Measurements from ENCODE around the gene GPR160. TPM values are rescaled to one million over a fixed set of nuclear protein-coding genes. Genes with fewer than 3 reads are reported as not detected.
"Not testable (repeated sequence)": the region's sequence is repeated elsewhere in the genome, so short reads cannot be mapped to it uniquely, and the experiment has no call there.

Gene GPR160
- total and polyA plus RNA-seq, 7 experiments from 2014 or later: 6.1 to 44.3 (median 17.1) TPM

DNA sequence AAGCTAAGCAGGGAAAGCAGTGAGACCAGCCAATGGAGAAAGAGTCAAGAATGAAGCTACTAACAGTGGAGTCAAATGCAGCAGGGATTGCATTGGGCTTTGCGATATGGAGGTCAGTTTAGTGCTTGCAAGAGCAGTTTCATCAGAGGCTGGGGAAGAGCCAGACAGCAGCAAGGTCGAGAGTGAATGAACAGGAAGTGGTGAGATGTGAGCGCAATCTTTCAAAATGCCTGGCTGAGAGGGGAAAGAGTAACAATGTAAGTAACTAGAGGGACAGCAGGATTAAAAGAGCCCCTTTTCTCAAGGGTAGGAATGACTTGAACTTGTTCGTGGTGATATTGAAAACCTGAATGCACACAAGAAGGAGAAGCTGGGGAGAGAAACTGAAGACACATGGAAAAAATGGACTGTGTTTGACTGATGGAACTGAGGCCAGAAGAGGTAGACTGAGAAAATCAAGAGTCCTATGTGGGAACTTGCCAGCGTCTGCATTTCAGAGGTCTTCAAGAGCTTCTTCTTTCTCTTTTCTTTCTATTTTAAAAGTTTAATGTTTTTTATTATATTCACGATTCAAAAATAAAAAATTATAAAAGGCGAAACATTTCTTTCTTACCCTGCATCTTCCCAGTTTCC, 30.6 kb upstream of the GPR160 start:
- Histone ChIP-seq H3K27ac (ENCODE audit: low read depth, low read length) (peak overlapping the region; percentile 19), H3K9me3 (ENCODE audit: control insufficient read depth in 2 of 3, low read length in 3 of 3) (no peaks in the 10 kb centered on the region), H3K4me1 (ENCODE audit: control insufficient read depth in 2 of 2, insufficient read depth in 2 of 2, low read length in 2 of 2) (peaks cover 4 to 34% of the 10 kb centered on the region in 2 donors), H3K4me3 (ENCODE audit: low read length) (no peak overlapping the region), H3K27me3 (ENCODE audit: control insufficient read depth in 2 of 2, insufficient read depth in 2 of 2, low read length in 2 of 2) (no peaks in the 10 kb centered on the region), H3K36me3 (ENCODE audit: control insufficient read depth in 2 of 3, insufficient read depth in 3 of 3, low read length in 3 of 3) (no peaks in the 10 kb centered on the region)
- intact Hi-C loops (cut with micrococcal nuclease): loop anchor here (1.0 to 2.0 kb wide), 4 partner anchors 14 to 40 kb away; partner anchors contain the start of gene GPR160 (in 1 of the 2)
- Mint-ChIP-seq H3K4me1 (peaks cover 32 to 64% (median 50%) of the 10 kb centered on the region in 7 donors), H3K9me3 (peaks cover 0 to 4% (median 0%) of the 10 kb centered on the region in 11 donors), H3K4me3 (peak overlapping the region; percentile 38 to 76 (median 64)), H3K36me3 (peaks cover 0 to 5% (median 0%) of the 10 kb centered on the region in 5 donors), H3K27ac (peak overlapping the region; percentile 26 to 91 (median 78)), H3K27me3 (peaks cover 0 to 2% (median 0%) of the 10 kb centered on the region in 5 donors)
- peak in 8 of 9 donors; percentile 27 to 61 (median 48) for DNase-seq
- ChIA-PET CTCF (interaction anchor here (0.7 to 1.5 kb wide), 5 partner anchors 15 to 40 kb away, joined by 3 to 7 read pairs (median 4); partner anchors contain the start of gene SEC62), POLR2A (interaction anchor here (0.6 to 8.5 kb wide), 13 partner anchors 9 to 244 kb away, joined by 3 to 44 read pairs (median 5); partner anchors contain the start of genes GPR160 and SEC62)
- peak; percentile 88 for ATAC-seq

DNA sequence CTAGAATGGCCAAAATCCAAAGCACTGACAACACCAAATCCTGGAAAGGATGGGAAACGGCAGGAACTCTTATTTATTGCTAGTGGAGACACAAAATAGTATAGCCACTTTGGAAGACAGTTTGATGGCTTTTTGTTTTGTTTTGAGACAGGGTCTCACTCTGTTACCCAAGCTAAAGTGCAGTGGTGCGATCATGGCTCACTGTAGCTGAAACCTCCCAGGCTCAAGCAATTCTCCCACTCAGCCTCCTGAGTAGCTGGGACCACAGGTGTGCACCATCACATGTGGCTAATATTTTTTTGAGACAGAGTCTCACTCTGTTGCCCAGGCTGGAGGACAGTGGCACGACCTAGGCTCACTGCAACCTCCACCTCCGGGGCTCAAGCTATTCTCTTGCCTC, 27.3 kb upstream of the GPR160 start:
- peaks cover 0 to 2% (median 0%) of the 10 kb centered on the region in 5 donors for H3K27me3 Mint-ChIP-seq
- no peak overlapping the region for H3K4me3 ChIP-seq (ENCODE audit: low read length)
- DNase-seq: no peak
- H3K9me3 ChIP-seq (ENCODE audit: control insufficient read depth in 2 of 3, low read length in 3 of 3): no peaks in the 10 kb centered on the region
- no peak overlapping the region for H3K4me3 Mint-ChIP-seq
- intact Hi-C loops (cut with micrococcal nuclease): no loop called here
- H3K4me1 Mint-ChIP-seq: peaks cover 16 to 36% (median 24%) of the 10 kb centered on the region in 7 donors
- CTCF ChIA-PET: no interaction called here
- no peak for ATAC-seq
- H3K27ac ChIP-seq (ENCODE audit: low read depth, low read length): no peak overlapping the region
- H3K4me1 ChIP-seq (ENCODE audit: control insufficient read depth in 2 of 2, insufficient read depth in 2 of 2, low read length in 2 of 2): peaks cover 0 to 14% of the 10 kb centered on the region in 2 donors
- H3K36me3 ChIP-seq (ENCODE audit: control insufficient read depth in 2 of 3, insufficient read depth in 3 of 3, low read length in 3 of 3): no peaks in the 10 kb centered on the region
- H3K36me3 Mint-ChIP-seq: peaks cover 0 to 5% (median 0%) of the 10 kb centered on the region in 5 donors
- H3K27me3 ChIP-seq (ENCODE audit: control insufficient read depth in 2 of 2, insufficient read depth in 2 of 2, low read length in 2 of 2): no peaks in the 10 kb centered on the region
- peaks cover 0 to 4% (median 0%) of the 10 kb centered on the region in 11 donors for H3K9me3 Mint-ChIP-seq
- POLR2A ChIA-PET: interaction anchor here (3.9 kb wide), 1 partner anchor 10 kb away, joined by 15 read pairs; no protein-coding TSS in a partner anchor
- no peak overlapping the region for H3K27ac Mint-ChIP-seq

DNA sequence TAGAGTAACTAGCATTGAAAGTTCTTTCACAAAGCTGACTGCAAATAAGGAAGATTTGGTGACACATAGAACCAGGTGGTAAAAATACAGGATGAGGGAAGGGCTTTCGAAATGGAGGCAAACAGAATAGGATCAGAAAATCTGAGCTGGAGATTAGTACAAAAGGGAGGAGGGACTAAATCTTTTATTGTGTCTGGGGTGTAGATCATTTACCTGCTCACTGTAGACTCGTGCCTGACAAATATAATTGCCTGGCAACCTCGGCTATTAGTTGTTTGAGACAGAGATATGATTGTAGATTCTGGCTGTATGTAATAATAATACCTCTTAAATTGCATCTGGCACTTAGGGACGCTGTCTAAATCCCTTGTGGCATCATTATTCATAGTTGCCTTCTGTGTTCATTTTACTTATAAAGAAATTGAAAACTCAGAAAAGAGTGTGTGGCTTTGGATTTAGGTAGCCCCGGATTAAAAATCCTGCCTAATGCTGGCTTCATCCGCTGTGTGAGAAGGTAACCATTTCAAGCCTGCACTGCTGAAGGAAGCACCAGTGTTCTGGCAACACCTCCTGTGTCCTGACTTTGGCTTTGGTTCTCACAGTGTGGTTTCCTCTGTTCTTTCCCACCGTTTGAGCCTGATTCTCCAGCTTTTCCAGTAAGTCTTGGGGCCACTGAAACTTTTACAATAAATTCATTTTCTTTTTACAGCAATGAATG, 25.0 kb upstream of the GPR160 start:
- peaks cover 0 to 10% (median 0%) of the 10 kb centered on the region in 5 donors for H3K27me3 Mint-ChIP-seq
- intact Hi-C loops (cut with micrococcal nuclease): no loop called here
- Histone ChIP-seq H3K27ac (ENCODE audit: low read depth, low read length) (no peak overlapping the region), H3K27me3 (ENCODE audit: control insufficient read depth in 2 of 2, insufficient read depth in 2 of 2, low read length in 2 of 2) (no peaks in the 10 kb centered on the region), H3K4me3 (ENCODE audit: low read length) (no peak overlapping the region), H3K4me1 (ENCODE audit: control insufficient read depth in 2 of 2, insufficient read depth in 2 of 2, low read length in 2 of 2) (no peaks in the 10 kb centered on the region), H3K36me3 (ENCODE audit: control insufficient read depth in 2 of 3, insufficient read depth in 3 of 3, low read length in 3 of 3) (no peaks in the 10 kb centered on the region), H3K9me3 (ENCODE audit: control insufficient read depth in 2 of 3, low read length in 3 of 3) (no peaks in the 10 kb centered on the region)
- DNase-seq (no peak), ATAC-seq (no peak)
- CTCF ChIA-PET: no interaction called here
- peaks cover 0 to 30% (median 13%) of the 10 kb centered on the region in 7 donors for H3K4me1 Mint-ChIP-seq
- H3K27ac Mint-ChIP-seq: no peak overlapping the region
- no peaks in the 10 kb centered on the region for H3K36me3 Mint-ChIP-seq
- POLR2A ChIA-PET: interaction anchor here (1.8 to 3.9 kb wide), 2 partner anchors 8 to 24 kb away, joined by 4 to 15 read pairs; partner anchors contain the start of gene GPR160
- H3K9me3 Mint-ChIP-seq: peaks cover 0 to 1% (median 0%) of the 10 kb centered on the region in 11 donors
- H3K4me3 Mint-ChIP-seq: no peak overlapping the region

DNA sequence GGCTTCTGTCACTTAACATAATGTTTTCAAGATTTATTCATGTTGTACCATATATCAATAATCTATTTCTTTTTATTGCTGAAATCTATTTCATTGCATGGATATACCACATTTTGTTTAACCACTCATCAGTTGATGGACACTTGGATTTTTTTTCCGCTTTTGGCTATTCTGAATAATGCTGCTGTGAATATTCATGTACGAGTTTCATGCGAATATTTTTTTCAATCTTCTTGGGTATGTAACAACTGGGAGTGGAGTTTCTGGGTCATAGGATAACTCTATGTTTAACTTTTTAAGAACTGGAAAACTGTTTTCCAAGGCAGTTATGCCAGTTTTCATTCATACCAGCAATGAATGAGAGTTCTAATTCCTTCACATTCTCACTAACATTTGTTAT, 21.7 kb upstream of the GPR160 start:
- no peak overlapping the region for H3K4me3 Mint-ChIP-seq
- intact Hi-C loops (cut with micrococcal nuclease): no loop called here
- H3K4me1 Mint-ChIP-seq: peaks cover 3 to 37% (median 18%) of the 10 kb centered on the region in 7 donors
- POLR2A ChIA-PET: interaction anchor here (2.7 kb wide), 1 partner anchor 9 kb away, joined by 15 read pairs; no protein-coding TSS in a partner anchor
- H3K27ac Mint-ChIP-seq: no peak overlapping the region
- peaks cover 0 to 9% of the 10 kb centered on the region in 2 donors for H3K4me1 ChIP-seq (ENCODE audit: control insufficient read depth in 2 of 2, insufficient read depth in 2 of 2, low read length in 2 of 2)
- DNase-seq (no peak), ATAC-seq (no peak)
- CTCF ChIA-PET: interaction anchor here (1.0 kb wide), 1 partner anchor 18 kb away, joined by 3 read pairs; no protein-coding TSS in a partner anchor
- H3K27ac ChIP-seq (ENCODE audit: low read depth, low read length): no peak overlapping the region
- no peaks in the 10 kb centered on the region for H3K36me3 ChIP-seq (ENCODE audit: control insufficient read depth in 2 of 3, insufficient read depth in 3 of 3, low read length in 3 of 3)
- no peaks in the 10 kb centered on the region for H3K36me3 Mint-ChIP-seq
- no peaks in the 10 kb centered on the region for H3K9me3 ChIP-seq (ENCODE audit: control insufficient read depth in 2 of 3, low read length in 3 of 3)
- peaks cover 0 to 13% (median 0%) of the 10 kb centered on the region in 5 donors for H3K27me3 Mint-ChIP-seq
- peaks cover 0 to 1% (median 0%) of the 10 kb centered on the region in 11 donors for H3K9me3 Mint-ChIP-seq
- H3K4me3 ChIP-seq (ENCODE audit: low read length): no peak overlapping the region
- no peaks in the 10 kb centered on the region for H3K27me3 ChIP-seq (ENCODE audit: control insufficient read depth in 2 of 2, insufficient read depth in 2 of 2, low read length in 2 of 2)

DNA sequence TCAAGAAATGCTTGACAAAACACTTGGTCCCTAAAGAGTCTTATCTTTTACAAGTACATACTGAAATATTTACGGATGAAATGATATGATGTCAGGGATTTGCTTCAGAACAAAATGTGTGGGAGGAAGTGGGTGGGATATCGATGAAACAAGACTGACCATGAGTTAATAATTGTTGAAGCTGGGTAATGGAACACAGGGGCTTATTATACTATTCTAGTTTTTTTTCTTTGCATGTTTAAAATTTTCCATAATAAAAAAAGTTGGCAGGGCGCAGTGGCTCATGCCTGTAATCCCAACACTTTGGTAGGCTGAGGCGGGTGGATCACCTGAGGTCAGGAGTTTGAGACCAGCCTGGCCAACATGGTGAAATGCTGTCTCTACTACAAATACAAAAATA, 18.5 kb upstream of the GPR160 start:
- H3K4me3 Mint-ChIP-seq; H3K4me1 ChIP-seq (ENCODE audit: control insufficient read depth in 2 of 2, insufficient read depth in 2 of 2, low read length in 2 of 2); H3K27ac ChIP-seq (ENCODE audit: low read depth, low read length); H3K36me3 Mint-ChIP-seq; H3K9me3 Mint-ChIP-seq; H3K4me3 ChIP-seq (ENCODE audit: low read length); ATAC-seq; H3K9me3 ChIP-seq (ENCODE audit: control insufficient read depth in 2 of 3, low read length in 3 of 3); H3K27me3 ChIP-seq (ENCODE audit: control insufficient read depth in 2 of 2, insufficient read depth in 2 of 2, low read length in 2 of 2); H3K27ac Mint-ChIP-seq; intact Hi-C loops (cut with micrococcal nuclease); H3K36me3 ChIP-seq (ENCODE audit: control insufficient read depth in 2 of 3, insufficient read depth in 3 of 3, low read length in 3 of 3); DNase-seq: not testable (repeated sequence)
- POLR2A ChIA-PET: interaction anchor here (0.7 to 6.2 kb wide), 5 partner anchors 13 to 65 kb away, joined by 3 to 37 read pairs (median 4); partner anchors contain the start of gene SEC62
- Mint-ChIP-seq H3K27me3 (peaks cover 0 to 15% (median 0%) of the 10 kb centered on the region in 5 donors), H3K4me1 (peaks cover 4 to 53% (median 26%) of the 10 kb centered on the region in 7 donors)
- CTCF ChIA-PET: interaction anchor here (0.6 to 2.7 kb wide), 2 partner anchors 11 to 14 kb away, joined by 3 to 9 read pairs; no protein-coding TSS in a partner anchor

DNA sequence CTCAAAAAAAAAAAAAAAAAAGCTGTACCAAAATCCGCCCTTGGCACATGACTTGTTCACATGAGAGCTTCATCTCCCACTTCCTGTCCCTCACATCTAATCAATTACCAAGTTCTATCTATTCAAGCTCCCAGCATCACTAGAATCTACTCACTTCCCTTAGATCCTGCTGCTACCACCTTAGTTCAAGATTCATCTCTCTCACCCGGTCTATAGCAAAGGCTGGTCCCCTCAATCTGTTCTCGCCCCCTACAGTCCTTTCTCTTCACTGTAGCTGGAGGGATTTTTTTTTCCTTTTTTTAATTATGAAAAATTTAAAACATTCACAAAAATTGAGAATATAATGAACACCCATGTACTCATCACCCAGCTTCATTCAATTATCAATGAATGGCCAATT, 16.7 kb upstream of the GPR160 start:
- ATAC-seq: peak; percentile 61
- ChIA-PET CTCF (interaction anchor here (0.6 to 2.7 kb wide), 14 partner anchors 8 to 159 kb away, joined by 3 to 10 read pairs (median 3); partner anchors contain the start of gene GPR160), POLR2A (interaction anchor here (0.6 to 6.2 kb wide), 15 partner anchors 10 to 254 kb away, joined by 3 to 37 read pairs (median 5); partner anchors contain the start of genes GPR160, MYNN and SEC62)
- H3K36me3 Mint-ChIP-seq: peaks cover 0 to 4% (median 0%) of the 10 kb centered on the region in 5 donors
- H3K4me3 Mint-ChIP-seq: peak overlapping the region in 7 of 10 donors; percentile 3 to 71 (median 42)
- H3K27me3 Mint-ChIP-seq: peaks cover 0 to 17% (median 0%) of the 10 kb centered on the region in 5 donors
- H3K36me3 ChIP-seq (ENCODE audit: control insufficient read depth in 2 of 3, insufficient read depth in 3 of 3, low read length in 3 of 3): no peaks in the 10 kb centered on the region
- H3K4me1 ChIP-seq (ENCODE audit: control insufficient read depth in 2 of 2, insufficient read depth in 2 of 2, low read length in 2 of 2): peaks cover 0 to 9% of the 10 kb centered on the region in 2 donors
- peak overlapping the region in 8 of 9 donors; percentile 18 to 92 (median 73) for H3K27ac Mint-ChIP-seq
- H3K4me3 ChIP-seq (ENCODE audit: low read length): no peak overlapping the region
- peaks cover 0 to 2% (median 0%) of the 10 kb centered on the region in 11 donors for H3K9me3 Mint-ChIP-seq
- peaks cover 10 to 64% (median 30%) of the 10 kb centered on the region in 7 donors for H3K4me1 Mint-ChIP-seq
- no peaks in the 10 kb centered on the region for H3K27me3 ChIP-seq (ENCODE audit: control insufficient read depth in 2 of 2, insufficient read depth in 2 of 2, low read length in 2 of 2)
- peak in 6 of 9 donors; percentile 21 to 48 (median 40) for DNase-seq
- H3K27ac ChIP-seq (ENCODE audit: low read depth, low read length): no peak overlapping the region
- H3K9me3 ChIP-seq (ENCODE audit: control insufficient read depth in 2 of 3, low read length in 3 of 3): no peaks in the 10 kb centered on the region
- intact Hi-C loops (cut with micrococcal nuclease): loop anchor here in 1 of 2 donors (1.0 to 2.0 kb wide), 3 partner anchors 12 to 158 kb away; no protein-coding TSS in a partner anchor
